DOHH2 (cell line): ENCODE data around the gene PTP4A2.

ENCODE experiments used
- H3F3A ChIP-seq: fragments of 200-600 bp; sonication (generic), shearing (Covaris generic); 2 replicates; pipeline ENCODE4 v1.6.0; 2016; ENCODE audit warnings: antibody characterized with exemption, mild to moderate bottlenecking; ENCODE audit not compliant: control insufficient read depth, insufficient read depth
- H3K27ac ChIP-seq: fragments of 200-600 bp; sonication (generic); 2 replicates; pipeline ENCODE4 v1.5.1; 2014; ENCODE audit warnings: low read depth, mild to moderate bottlenecking, low read length, moderate library complexity
- H3K27me3 ChIP-seq: fragments of 200-600 bp; sonication (generic); 2 replicates; pipeline ENCODE4 v1.6.1; 2014; ENCODE audit warnings: mild to moderate bottlenecking, low read length, mixed read lengths; ENCODE audit not compliant: control insufficient read depth
- H3K36me3 ChIP-seq: fragments of 200-600 bp; sonication (generic); 2 replicates; pipeline ENCODE4 v1.6.1; 2014; ENCODE audit warnings: mild to moderate bottlenecking, low read length, moderate library complexity, mixed read lengths; ENCODE audit not compliant: control insufficient read depth
- H3K4me1 ChIP-seq: fragments of 200-600 bp; sonication (generic); 2 replicates; pipeline ENCODE4 v1.6.1; 2014; ENCODE audit warnings: mild to moderate bottlenecking, low read length, mixed read lengths; ENCODE audit not compliant: control insufficient read depth
- H3K4me2 ChIP-seq: fragments of 200-600 bp; sonication (generic); 2 replicates; pipeline ENCODE4 v1.6.0; 2014; ENCODE audit warnings: mild to moderate bottlenecking, low read length, moderate library complexity
- H3K4me3 ChIP-seq: fragments of 200-600 bp; sonication (generic); 2 replicates; pipeline ENCODE4 v1.5.1; 2014; ENCODE audit warnings: mild to moderate bottlenecking, low read length, mixed read lengths
- H3K79me2 ChIP-seq: fragments of 200-600 bp; sonication (generic); 2 replicates; pipeline ENCODE4 v1.6.1; 2014; ENCODE audit warnings: mild to moderate bottlenecking, low read length, mixed read lengths; ENCODE audit not compliant: control insufficient read depth
- H3K9me2 ChIP-seq: fragments of 200-600 bp; sonication (generic); replicated peaks from 2 replicates; pipeline ENCODE4 v1.6.1; 2014; ENCODE audit warnings: mild to moderate bottlenecking, low read length, mixed read lengths; ENCODE audit not compliant: control insufficient read depth
- H3K9me3 ChIP-seq: fragments of 200-600 bp; sonication (generic); 2 replicates; pipeline ENCODE4 v1.6.1; 2014; ENCODE audit warnings: antibody characterized with exemption, low read length, mixed read lengths; ENCODE audit not compliant: control insufficient read depth, insufficient read depth
- H4K20me1 ChIP-seq: fragments of 200-600 bp; sonication (generic); 2 replicates; pipeline ENCODE4 v1.6.0; 2014; ENCODE audit warnings: low read depth, mild to moderate bottlenecking, antibody characterized with exemption, low read length, moderate library complexity; ENCODE audit not compliant: control insufficient read depth, insufficient read depth
- EZH2phosphoT487 ChIP-seq: fragments of 200-600 bp; sonication (generic); IDR thresholded peaks from 2 replicates; pipeline ENCODE4 v1.6.1; 2017; ENCODE audit warnings: borderline replicate concordance, mild to moderate bottlenecking, antibody characterized with exemption, low read length, moderate library complexity, mixed read lengths
- TF ChIP-seq, protein P1 (sequence below): fragments of 200-600 bp; sonication (generic); IDR thresholded peaks from one replicate; pipeline ENCODE4 v1.5.1; 2014; ENCODE audit warnings: antibody characterized with exemption, mild to moderate bottlenecking, low read depth, low read length; ENCODE audit not compliant: poor library complexity, severe bottlenecking

PTP4A2 gene

DNA sequence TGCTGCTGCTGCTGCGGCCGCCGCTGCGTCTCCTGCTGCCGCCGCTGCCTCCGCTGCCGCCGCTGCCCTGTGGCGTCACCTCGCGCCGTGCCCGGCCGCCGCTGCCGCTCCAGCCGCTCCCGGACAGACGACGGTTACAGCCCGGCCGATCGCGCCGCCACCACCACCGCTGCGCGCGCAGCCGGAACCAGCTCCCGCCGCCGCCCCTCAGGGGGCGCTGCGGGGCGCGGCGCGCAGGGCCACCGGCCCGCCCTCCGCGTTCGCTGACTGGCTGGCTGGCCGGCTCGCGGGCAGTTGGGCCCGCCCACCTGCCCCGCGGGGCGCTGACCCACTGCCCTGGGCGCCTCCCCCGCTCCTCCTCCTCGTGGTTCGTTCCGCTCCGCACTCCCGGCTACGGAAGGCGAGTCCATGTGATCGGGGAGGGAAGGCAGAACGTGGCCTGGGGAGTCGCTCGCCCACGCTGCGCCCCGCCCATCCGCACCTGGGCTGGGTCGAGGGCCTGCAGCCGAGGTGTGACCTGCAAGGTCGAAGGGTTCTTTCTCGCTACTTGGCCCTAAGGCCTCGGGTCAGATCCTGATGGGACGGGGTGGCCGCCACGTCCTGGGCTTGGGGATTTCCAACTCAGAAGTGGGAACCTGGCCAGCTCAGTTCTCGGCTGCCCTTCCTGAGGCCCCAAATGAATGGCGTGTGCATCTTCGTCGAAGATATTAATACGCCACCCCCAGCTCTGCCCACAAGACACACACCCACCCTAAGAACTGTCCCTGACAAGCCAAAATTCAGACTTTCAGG lies at the start of gene PTP4A2:
TSS of gene PTP4A2 (minus strand) at position 185 of the 792 bp plus-strand sequence. CDS start 19,303 bp downstream, outside the sequence.
- Histone ChIP-seq H3K4me1 (peaks cover 70% of the 10 kb centered on the region), H3K9me2 (no peaks in the 10 kb centered on the region), H3K36me3 (peaks cover 43% of the 10 kb centered on the region), H3K4me2 (peak within 1 kb of the TSS; percentile 90), H4K20me1 (peaks cover 9% of the 10 kb centered on the region), H3K4me3 (peak within 1 kb of the TSS; percentile 87), H3K27ac (peak within 1 kb of the TSS; percentile 87), H3K27me3 (no peaks in the 10 kb centered on the region), H3F3A (peaks cover 45% of the 10 kb centered on the region), H3K79me2 (peaks cover 52% of the 10 kb centered on the region), H3K9me3 (no peaks in the 10 kb centered on the region)
- TF ChIP-seq, protein P1, sequence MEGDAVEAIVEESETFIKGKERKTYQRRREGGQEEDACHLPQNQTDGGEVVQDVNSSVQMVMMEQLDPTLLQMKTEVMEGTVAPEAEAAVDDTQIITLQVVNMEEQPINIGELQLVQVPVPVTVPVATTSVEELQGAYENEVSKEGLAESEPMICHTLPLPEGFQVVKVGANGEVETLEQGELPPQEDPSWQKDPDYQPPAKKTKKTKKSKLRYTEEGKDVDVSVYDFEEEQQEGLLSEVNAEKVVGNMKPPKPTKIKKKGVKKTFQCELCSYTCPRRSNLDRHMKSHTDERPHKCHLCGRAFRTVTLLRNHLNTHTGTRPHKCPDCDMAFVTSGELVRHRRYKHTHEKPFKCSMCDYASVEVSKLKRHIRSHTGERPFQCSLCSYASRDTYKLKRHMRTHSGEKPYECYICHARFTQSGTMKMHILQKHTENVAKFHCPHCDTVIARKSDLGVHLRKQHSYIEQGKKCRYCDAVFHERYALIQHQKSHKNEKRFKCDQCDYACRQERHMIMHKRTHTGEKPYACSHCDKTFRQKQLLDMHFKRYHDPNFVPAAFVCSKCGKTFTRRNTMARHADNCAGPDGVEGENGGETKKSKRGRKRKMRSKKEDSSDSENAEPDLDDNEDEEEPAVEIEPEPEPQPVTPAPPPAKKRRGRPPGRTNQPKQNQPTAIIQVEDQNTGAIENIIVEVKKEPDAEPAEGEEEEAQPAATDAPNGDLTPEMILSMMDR, result no peak
- no peak for TF ChIP-seq EZH2phosphoT487

DNA sequence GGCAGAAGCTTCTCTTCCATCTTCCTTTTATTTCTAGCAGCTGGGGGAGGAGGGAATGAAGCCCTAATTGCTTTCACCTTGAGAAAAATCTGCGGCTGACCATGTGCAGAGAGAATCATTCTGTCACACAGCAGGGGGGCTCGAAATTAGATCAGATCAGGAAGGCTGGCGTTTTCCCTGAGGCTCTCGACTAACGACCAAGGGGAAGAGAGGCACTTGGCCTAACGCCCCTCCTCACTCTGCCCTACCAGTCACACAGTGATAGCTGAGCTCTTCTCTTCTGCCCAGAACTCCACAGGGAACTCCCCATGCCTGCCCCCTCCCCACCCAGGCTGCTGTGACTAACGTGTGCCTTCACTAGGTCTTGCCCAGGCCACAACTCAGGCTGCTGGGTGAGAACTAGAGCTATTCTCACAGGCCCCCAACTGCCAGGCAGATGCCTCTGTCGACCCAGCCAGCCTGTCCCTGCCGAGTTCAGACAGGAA lies 49.0 kb upstream of the PTP4A2 start:
- Histone ChIP-seq H3K4me3 (no peak overlapping the region), H3K9me2 (no peaks in the 10 kb centered on the region), H3F3A (peaks cover 3% of the 10 kb centered on the region; the same call in 1 of the 2 replicates), H3K27ac (no peak overlapping the region), H3K79me2 (no peaks in the 10 kb centered on the region), H3K27me3 (no peaks in the 10 kb centered on the region), H3K4me1 (peaks cover 29% of the 10 kb centered on the region), H3K9me3 (no peaks in the 10 kb centered on the region), H3K36me3 (peaks cover 6% of the 10 kb centered on the region; the same call in 1 of the 2 replicates), H3K4me2 (no peak overlapping the region), H4K20me1 (no peaks in the 10 kb centered on the region)
- no peak for TF ChIP-seq EZH2phosphoT487
- TF ChIP-seq, protein P1, result no peak

DNA sequence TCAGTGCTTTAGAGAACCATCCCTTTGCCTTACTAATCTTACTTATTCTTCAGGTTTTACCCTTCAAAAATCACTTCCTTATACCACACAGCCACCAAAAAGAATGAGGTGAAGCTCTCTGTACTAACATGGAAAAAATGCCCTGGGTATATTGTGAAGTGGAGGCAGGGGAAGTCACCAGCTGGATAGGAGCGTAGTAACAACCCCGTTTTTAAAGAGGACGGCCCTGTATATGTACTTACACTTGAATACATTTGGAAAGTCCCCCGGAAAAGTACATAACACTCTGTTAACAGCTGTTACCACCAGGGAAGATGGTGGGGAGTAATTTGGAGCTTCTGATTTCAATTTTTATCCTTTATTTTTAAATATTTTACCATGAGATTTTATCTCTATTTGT lies 47.3 kb upstream of the PTP4A2 start:
- no peaks in the 10 kb centered on the region for H3K79me2 ChIP-seq
- no peaks in the 10 kb centered on the region for H3K9me3 ChIP-seq
- TF ChIP-seq, protein P1, result no peak
- no peak for TF ChIP-seq EZH2phosphoT487
- H3K9me2 ChIP-seq, result no peaks in the 10 kb centered on the region
- H3K4me2 ChIP-seq, result peak overlapping the region; percentile 56
- peaks cover 44% of the 10 kb centered on the region for H3K4me1 ChIP-seq
- peak overlapping the region; percentile 43 for H3K27ac ChIP-seq
- peaks cover 6% of the 10 kb centered on the region; the same call in 1 of the 2 replicates for H3K36me3 ChIP-seq
- H3K27me3 ChIP-seq, result no peaks in the 10 kb centered on the region
- H3F3A ChIP-seq, result peaks cover 6% of the 10 kb centered on the region; the same call in 1 of the 2 replicates
- H4K20me1 ChIP-seq, result no peaks in the 10 kb centered on the region
- peak overlapping the region; percentile 39 for H3K4me3 ChIP-seq
